CD4-positive, alpha-beta memory T cell (primary cell): ENCODE measurements around the gene BATF2. TPM values are rescaled to one million over a fixed set of nuclear protein-coding genes. Genes with fewer than 3 reads are reported as not detected.
"Not testable (repeated sequence)": the region's sequence is repeated elsewhere in the genome, so short reads cannot be mapped to it uniquely, and the experiment has no call there.

ENCODE experiments used
- CTCF ChIA-PET: fragments of 350-600 bp; sonication (Branson Sonifier 250); formaldehyde crosslinking; loops from one replicate; lab custom pipeline; 2021; ENCODE audit warnings: inconsistent platforms; ENCODE audit not compliant: partially characterized antibody; lab: Charles Lee
- POLR2A ChIA-PET: fragments of 350-600 bp; sonication (Branson Sonifier 250); formaldehyde crosslinking; loops from one replicate; lab custom pipeline; 2021; ENCODE audit not compliant: partially characterized antibody; lab: Charles Lee
- DNase-seq, 5 donors: peaks; one replicate each; pipeline versions ENCODE4 v3.0.0 to v3.0.0-alpha.2; 2020 to 2022; ENCODE audit warnings: mixed read lengths in 1 of 5
- H3K27ac ChIP-seq: one replicate; pipeline ENCODE4 v1.7.0; 2013; ENCODE audit warnings: low read depth, low read length
- H3K27me3 ChIP-seq: 2 replicates; pipeline ENCODE4 v1.7.0; 2013; ENCODE audit warnings: mild to moderate bottlenecking, low read length, moderate library complexity; ENCODE audit not compliant: insufficient read depth
- H3K36me3 ChIP-seq: 2 replicates; pipeline ENCODE4 v1.7.0; 2013; ENCODE audit warnings: mild to moderate bottlenecking, low read length, moderate library complexity; ENCODE audit not compliant: insufficient read depth
- H3K4me1 ChIP-seq: 2 replicates; pipeline ENCODE4 v1.7.0; 2013; ENCODE audit warnings: mild to moderate bottlenecking, low read length, moderate library complexity; ENCODE audit not compliant: insufficient read depth
- H3K4me3 ChIP-seq, 2 donors: one replicate each; pipeline ENCODE4 v1.7.0; 2013; ENCODE audit warnings: low read length in 2 of 2, mild to moderate bottlenecking in 1 of 2
- H3K9me3 ChIP-seq, 2 donors: one replicate each; pipeline ENCODE4 v1.7.0; 2013; ENCODE audit warnings: low read length in 2 of 2, control low read depth in 1 of 2; ENCODE audit not compliant: control insufficient read depth in 1 of 2
- H3K27ac Mint-ChIP-seq, 7 donors: one replicate each; pipeline ENCODE4 v1.8.0; 2020 to 2021; ENCODE audit warnings: mixed read lengths in 7 of 7, mild to moderate bottlenecking in 6 of 7, inconsistent platforms in 3 of 7, moderate library complexity in 3 of 7
- H3K27me3 Mint-ChIP-seq, 2 donors: one replicate each; pipeline ENCODE4 v1.8.0; 2020 to 2021; ENCODE audit warnings: mixed read lengths in 2 of 2
- H3K36me3 Mint-ChIP-seq, 2 donors: one replicate each; pipeline ENCODE4 v1.8.0; 2020 to 2021; ENCODE audit warnings: mixed read lengths in 2 of 2, inconsistent platforms in 1 of 2, mild to moderate bottlenecking in 1 of 2
- H3K4me1 Mint-ChIP-seq, 4 donors: one replicate each; pipeline ENCODE4 v1.8.0; 2020 to 2021; ENCODE audit warnings: mixed read lengths in 4 of 4, mild to moderate bottlenecking in 1 of 4
- H3K4me3 Mint-ChIP-seq, 8 donors: one replicate each; pipeline ENCODE4 v1.8.0; 2020 to 2021; ENCODE audit warnings: mixed read lengths in 8 of 8, mild to moderate bottlenecking in 7 of 8, moderate library complexity in 6 of 8, inconsistent platforms in 3 of 8
- H3K9me3 Mint-ChIP-seq, 8 donors: one replicate each; pipeline ENCODE4 v1.8.0; 2020 to 2021; ENCODE audit warnings: mixed read lengths in 8 of 8, mild to moderate bottlenecking in 5 of 8, inconsistent platforms in 3 of 8, moderate library complexity in 1 of 8
- intact Hi-C: fragments of 100-400 bp; cut with micrococcal nuclease; formaldehyde crosslinking; loops from one replicate; pipeline ENCODE4 v1.15.1; 2023
- polyA plus RNA-seq, 2 donors: library from polyadenylated mRNA; unstranded; fragments of 300-500 nt; fragmentation: Illumina TruSeq; gene quantifications; one replicate each; pipeline ENCODE4 v1.2.3, GENCODE V29; 2021
- total RNA-seq, 2 experiments: library from RNA; stranded (reverse); gene quantifications; one replicate each; pipeline ENCODE4 v1.2.3, GENCODE V29; 2021

BATF2 gene
- total and polyA plus RNA-seq, 4 experiments from 2014 or later: 0.17 TPM; not detected in 3

DNA sequence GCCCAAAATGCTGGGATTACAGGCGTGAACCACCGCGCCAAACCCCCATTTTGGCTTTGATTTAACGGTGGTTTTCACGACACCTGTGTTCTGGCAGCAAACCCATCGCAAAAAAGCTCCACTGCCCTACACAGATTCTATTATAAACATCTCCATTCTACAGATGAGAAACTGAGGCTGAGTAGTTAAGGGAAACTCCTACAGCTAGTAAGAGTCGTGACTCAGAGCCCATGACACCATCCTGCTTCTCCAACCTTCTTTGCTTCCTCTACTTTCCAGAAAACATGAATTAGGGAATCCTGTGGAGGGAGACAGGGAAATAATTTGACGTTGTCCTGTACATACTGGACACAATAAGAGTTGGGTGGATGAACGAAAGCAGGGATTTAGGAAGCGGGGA, 30.0 kb upstream of the BATF2 start:
- H3K4me1 ChIP-seq: peaks cover 19% of the 10 kb centered on the region
- ChIA-PET CTCF (interaction anchor here (0.8 to 10.2 kb wide), 4 partner anchors 13 to 83 kb away, joined by 3 to 65 read pairs (median 5); partner anchors contain the start of genes ARL2 and MAJIN), POLR2A (interaction anchor here (0.8 to 3.9 kb wide), 16 partner anchors 9 to 282 kb away, joined by 3 to 42 read pairs (median 4); partner anchors contain the start of genes ARL2, CAPN1, FAU and MAP4K2)
- peak overlapping the region in 1 of 2 donors; percentile 52 for H3K4me3 ChIP-seq
- peak overlapping the region; percentile 69 to 88 (median 81) for H3K4me3 Mint-ChIP-seq
- intact Hi-C loops: loop anchor here (1.0 to 5.0 kb wide), 8 partner anchors 13 to 545 kb away; partner anchors contain the start of genes ARL2, ATG2A, CDCA5 and FAM89B
- H3K9me3 Mint-ChIP-seq: no peaks in the 10 kb centered on the region
- H3K27me3 ChIP-seq: no peaks in the 10 kb centered on the region
- peaks cover 9 to 34% (median 17%) of the 10 kb centered on the region in 4 donors for H3K4me1 Mint-ChIP-seq
- no peaks in the 10 kb centered on the region for H3K27me3 Mint-ChIP-seq
- H3K36me3 Mint-ChIP-seq: peaks cover 0 to 8% of the 10 kb centered on the region in 2 donors
- no peak for DNase-seq
- H3K27ac Mint-ChIP-seq: peak overlapping the region; percentile 88 to 96 (median 91)
- H3K9me3 ChIP-seq: no peaks in the 10 kb centered on the region
- H3K36me3 ChIP-seq: peaks cover 3% of the 10 kb centered on the region
- peak overlapping the region; percentile 61 for H3K27ac ChIP-seq

DNA sequence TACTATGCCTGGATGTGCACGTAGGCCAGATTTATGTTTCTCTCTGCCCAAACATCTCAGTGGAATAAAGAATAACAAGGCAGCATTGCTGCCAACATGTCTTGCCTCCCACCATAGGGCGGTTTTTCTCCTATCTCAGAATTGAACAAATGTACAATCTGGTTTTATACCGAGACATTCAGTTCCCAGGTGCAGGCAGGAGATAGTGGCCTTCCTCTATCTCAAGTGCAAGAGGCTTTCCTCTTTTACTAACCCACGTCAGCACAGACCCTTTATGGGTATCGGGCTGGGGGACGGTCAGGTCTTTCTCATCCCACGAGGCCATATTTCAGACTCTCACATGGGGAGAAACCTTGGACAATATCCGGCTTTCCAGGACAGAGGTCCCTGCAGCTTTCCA, 26.7 kb upstream of the BATF2 start:
- H3K27me3 ChIP-seq, DNase-seq, H3K4me3 Mint-ChIP-seq, H3K9me3 ChIP-seq, H3K27me3 Mint-ChIP-seq, H3K36me3 ChIP-seq, H3K27ac ChIP-seq, H3K9me3 Mint-ChIP-seq, intact Hi-C loops, H3K4me3 ChIP-seq, H3K36me3 Mint-ChIP-seq: not testable (repeated sequence)
- CTCF ChIA-PET: interaction anchor here (10.2 kb wide), 1 partner anchor 10 kb away, joined by 65 read pairs; the partner anchor contains the start of gene ARL2
- POLR2A ChIA-PET: interaction anchor here (1.6 kb wide), 1 partner anchor 13 kb away, joined by 3 read pairs; no protein-coding TSS in a partner anchor
- H3K4me1 Mint-ChIP-seq: peaks cover 9 to 27% (median 15%) of the 10 kb centered on the region in 4 donors
- peak overlapping the region in 1 of 7 donors; percentile 54 for H3K27ac Mint-ChIP-seq
- peaks cover 17% of the 10 kb centered on the region for H3K4me1 ChIP-seq

- CTCF ChIA-PET: no interaction called here
- Mint-ChIP-seq H3K9me3 (no peaks in the 10 kb centered on the region), H3K4me3 (no peak overlapping the region)
Observed at GRCh38 chr11:65021509-65021908, 24.7 kb upstream of the BATF2 start.

DNA sequence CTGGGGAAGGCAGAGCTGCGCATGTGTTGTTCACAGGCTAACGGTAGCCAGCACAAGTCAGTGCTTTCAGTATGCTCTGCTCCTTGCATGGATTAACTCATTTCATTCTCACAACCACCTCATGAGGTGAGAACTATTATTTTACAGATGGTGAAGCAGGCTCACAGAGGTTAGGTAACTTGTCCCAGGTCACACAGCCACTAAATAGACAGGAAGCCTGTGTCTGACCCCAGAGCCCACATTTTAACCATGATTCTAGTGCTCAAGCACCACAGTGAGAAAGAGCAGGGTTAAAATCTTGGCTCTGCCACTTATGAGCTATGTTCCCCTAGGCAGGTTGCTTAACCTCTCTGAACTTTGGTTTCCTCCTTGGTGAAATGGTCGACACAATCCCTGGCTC, 24.2 kb upstream of the BATF2 start:
- no peaks in the 10 kb centered on the region for H3K27me3 Mint-ChIP-seq
- Histone ChIP-seq H3K27me3 (no peaks in the 10 kb centered on the region), H3K36me3 (peaks cover 10% of the 10 kb centered on the region), H3K4me1 (peaks cover 6% of the 10 kb centered on the region), H3K9me3 (no peaks in the 10 kb centered on the region), H3K27ac (no peak overlapping the region), H3K4me3 (no peak overlapping the region)
- ChIA-PET CTCF (no interaction called here), POLR2A (interaction anchor here (0.9 kb wide), 1 partner anchor 55 kb away, joined by 3 read pairs; no protein-coding TSS in a partner anchor)
- intact Hi-C loops: no loop called here
- no peak overlapping the region for H3K27ac Mint-ChIP-seq
- no peak for DNase-seq
- peaks cover 0 to 6% of the 10 kb centered on the region in 2 donors for H3K36me3 Mint-ChIP-seq
- peaks cover 3 to 15% (median 9%) of the 10 kb centered on the region in 4 donors for H3K4me1 Mint-ChIP-seq
- no peak overlapping the region for H3K4me3 Mint-ChIP-seq
- H3K9me3 Mint-ChIP-seq: no peaks in the 10 kb centered on the region

More at GRCh38 chr11:65021509-65021908, 24.7 kb upstream of the BATF2 start:
- Mint-ChIP-seq H3K36me3 (peaks cover 0 to 4% of the 10 kb centered on the region in 2 donors), H3K27ac (no peak overlapping the region), H3K4me1 (peaks cover 1 to 11% (median 5%) of the 10 kb centered on the region in 4 donors), H3K27me3 (no peaks in the 10 kb centered on the region)
- Histone ChIP-seq H3K9me3 (no peaks in the 10 kb centered on the region), H3K27ac (no peak overlapping the region), H3K4me3 (no peak overlapping the region), H3K27me3 (no peaks in the 10 kb centered on the region), H3K4me1 (peaks cover 4% of the 10 kb centered on the region), H3K36me3 (peaks cover 10% of the 10 kb centered on the region)
- no peak for DNase-seq
- intact Hi-C loops: no loop called here
- POLR2A ChIA-PET: interaction anchor here (0.9 kb wide), 1 partner anchor 55 kb away, joined by 3 read pairs; no protein-coding TSS in a partner anchor

- no peaks in the 10 kb centered on the region for H3K9me3 ChIP-seq
- ChIA-PET POLR2A (no interaction called here), CTCF (no interaction called here)
- DNase-seq: no peak
- peak overlapping the region in 1 of 8 donors; percentile 64 for H3K4me3 Mint-ChIP-seq
- H3K27ac Mint-ChIP-seq: no peak overlapping the region
- intact Hi-C loops: no loop called here
- H3K27me3 ChIP-seq: no peaks in the 10 kb centered on the region
- H3K27ac ChIP-seq: no peak overlapping the region
- no peaks in the 10 kb centered on the region for H3K9me3 Mint-ChIP-seq
- peaks cover 7 to 23% (median 13%) of the 10 kb centered on the region in 4 donors for H3K4me1 Mint-ChIP-seq
- peaks cover 14% of the 10 kb centered on the region for H3K4me1 ChIP-seq
- H3K36me3 ChIP-seq: peaks cover 10% of the 10 kb centered on the region
- no peak overlapping the region for H3K4me3 ChIP-seq
- H3K27me3 Mint-ChIP-seq: no peaks in the 10 kb centered on the region
- peaks cover 0 to 6% of the 10 kb centered on the region in 2 donors for H3K36me3 Mint-ChIP-seq
Observed at GRCh38 chr11:65019824-65020223, 23.1 kb upstream of the BATF2 start.

- POLR2A ChIA-PET: interaction anchor here (0.6 to 1.0 kb wide), 4 partner anchors 9 to 104 kb away, joined by 3 to 4 read pairs (median 4); partner anchors contain the start of genes CDCA5, FAU, MRPL49 and SAC3D1
- intact Hi-C loops: no loop called here
- Mint-ChIP-seq H3K4me1 (peaks cover 13 to 32% (median 23%) of the 10 kb centered on the region in 4 donors), H3K36me3 (peaks cover 0 to 10% of the 10 kb centered on the region in 2 donors), H3K27ac (peak overlapping the region in 3 of 7 donors; percentile 17 to 60 (median 42)), H3K27me3 (no peaks in the 10 kb centered on the region), H3K4me3 (no peak overlapping the region), H3K9me3 (no peaks in the 10 kb centered on the region)
- H3K4me1 ChIP-seq: peaks cover 22% of the 10 kb centered on the region
- no peak for DNase-seq
- no peak overlapping the region for H3K4me3 ChIP-seq
- H3K27ac ChIP-seq: no peak overlapping the region
- H3K36me3 ChIP-seq: peaks cover 10% of the 10 kb centered on the region
- no peaks in the 10 kb centered on the region for H3K27me3 ChIP-seq
- CTCF ChIA-PET: interaction anchor here (0.8 to 1.3 kb wide), 2 partner anchors 65 to 93 kb away, joined by 3 read pairs; no protein-coding TSS in a partner anchor
- no peaks in the 10 kb centered on the region for H3K9me3 ChIP-seq
Observed at GRCh38 chr11:65017937-65018336, 21.2 kb upstream of the BATF2 start.

- intact Hi-C loops: no loop called here
- POLR2A ChIA-PET: interaction anchor here (1.0 kb wide), 1 partner anchor 24 kb away, joined by 3 read pairs; the partner anchor contains the start of gene SAC3D1
- H3K4me1 Mint-ChIP-seq: peaks cover 13 to 28% (median 23%) of the 10 kb centered on the region in 4 donors
- no peaks in the 10 kb centered on the region for H3K27me3 Mint-ChIP-seq
- Histone ChIP-seq H3K4me1 (peaks cover 23% of the 10 kb centered on the region), H3K27ac (no peak overlapping the region), H3K4me3 (no peak overlapping the region), H3K27me3 (no peaks in the 10 kb centered on the region), H3K9me3 (no peaks in the 10 kb centered on the region), H3K36me3 (peaks cover 10% of the 10 kb centered on the region)
- H3K9me3 Mint-ChIP-seq: no peaks in the 10 kb centered on the region
- DNase-seq: no peak
- H3K36me3 Mint-ChIP-seq: peaks cover 0 to 9% of the 10 kb centered on the region in 2 donors
- peak overlapping the region in 5 of 7 donors; percentile 24 to 71 (median 46) for H3K27ac Mint-ChIP-seq
- peak overlapping the region in 1 of 8 donors; percentile 40 for H3K4me3 Mint-ChIP-seq
- CTCF ChIA-PET: no interaction called here
Observed at GRCh38 chr11:65016705-65017104, 19.9 kb upstream of the BATF2 start.
